ENCODE data around the gene SLC49A4. TPM values are rescaled to one million over a fixed set of nuclear protein-coding genes. Genes with fewer than 3 reads are reported as not detected.

The SLC49A4 gene
- total RNA-seq, 1 experiment from 2014 or later = 41.6 TPM

GRCh38 chr3:122795674-122796195 lies 866 bp downstream of the SLC49A4 start:
- H3K9me3 ChIP-seq = no peaks in the 10 kb centered on the region
- H3K4me3 Mint-ChIP-seq (ENCODE audit: unreplicated experiment) = no peak overlapping the region
- TF ChIP-seq, protein P1, sequence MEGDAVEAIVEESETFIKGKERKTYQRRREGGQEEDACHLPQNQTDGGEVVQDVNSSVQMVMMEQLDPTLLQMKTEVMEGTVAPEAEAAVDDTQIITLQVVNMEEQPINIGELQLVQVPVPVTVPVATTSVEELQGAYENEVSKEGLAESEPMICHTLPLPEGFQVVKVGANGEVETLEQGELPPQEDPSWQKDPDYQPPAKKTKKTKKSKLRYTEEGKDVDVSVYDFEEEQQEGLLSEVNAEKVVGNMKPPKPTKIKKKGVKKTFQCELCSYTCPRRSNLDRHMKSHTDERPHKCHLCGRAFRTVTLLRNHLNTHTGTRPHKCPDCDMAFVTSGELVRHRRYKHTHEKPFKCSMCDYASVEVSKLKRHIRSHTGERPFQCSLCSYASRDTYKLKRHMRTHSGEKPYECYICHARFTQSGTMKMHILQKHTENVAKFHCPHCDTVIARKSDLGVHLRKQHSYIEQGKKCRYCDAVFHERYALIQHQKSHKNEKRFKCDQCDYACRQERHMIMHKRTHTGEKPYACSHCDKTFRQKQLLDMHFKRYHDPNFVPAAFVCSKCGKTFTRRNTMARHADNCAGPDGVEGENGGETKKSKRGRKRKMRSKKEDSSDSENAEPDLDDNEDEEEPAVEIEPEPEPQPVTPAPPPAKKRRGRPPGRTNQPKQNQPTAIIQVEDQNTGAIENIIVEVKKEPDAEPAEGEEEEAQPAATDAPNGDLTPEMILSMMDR (IDR thresholded peaks at IDR 0.05; ENCODE audit: insufficient read depth in 1 of 2, low read depth in 1 of 2, low read length in 1 of 2, severe bottlenecking in 1 of 2, unreplicated experiment in 1 of 2) = no peak
- peak overlapping the region; percentile 95 for H3K4me3 ChIP-seq (ENCODE audit: low read depth, low read length)
- no peak for DNase-seq
- peaks cover 7% of the 10 kb centered on the region for H3K4me1 Mint-ChIP-seq (ENCODE audit: low read depth, unreplicated experiment)
- H3K27ac Mint-ChIP-seq (ENCODE audit: unreplicated experiment) = no peak overlapping the region
- H3K9me3 Mint-ChIP-seq (ENCODE audit: unreplicated experiment) = no peaks in the 10 kb centered on the region
- H3K27me3 ChIP-seq (replicated peaks; ENCODE audit: control insufficient read depth, insufficient read depth, low read length) = no peaks in the 10 kb centered on the region
- ChIA-PET CTCF (no interaction called here), POLR2A (no interaction called here)
- no peaks in the 10 kb centered on the region for H3K36me3 ChIP-seq (ENCODE audit: control insufficient read depth, insufficient read depth, low read length)
- BruUV-seq (replicated peaks) = TSS peak; percentile 63
- intact Hi-C loops (cut with micrococcal nuclease; ENCODE audit: unreplicated experiment) = loop anchor here (5.0 to 10.0 kb wide), 2 partner anchors 113 to 231 kb away; partner anchors contain the start of genes DTX3L, PARP14 and PARP9
- H3K27me3 Mint-ChIP-seq (ENCODE audit: insufficient read depth, unreplicated experiment) = no peaks in the 10 kb centered on the region
- H3K36me3 Mint-ChIP-seq (ENCODE audit: insufficient read depth, unreplicated experiment) = peaks cover 15% of the 10 kb centered on the region
- peaks cover 24% of the 10 kb centered on the region for H3K4me1 ChIP-seq

- Histone ChIP-seq H3K4me1 (peaks cover 24% of the 10 kb centered on the region), H3K9me3 (no peaks in the 10 kb centered on the region), H3K36me3 (ENCODE audit: control insufficient read depth, insufficient read depth, low read length) (no peaks in the 10 kb centered on the region), H3K4me3 (ENCODE audit: low read depth, low read length) (no peak overlapping the region), H3K27me3 (replicated peaks; ENCODE audit: control insufficient read depth, insufficient read depth, low read length) (no peaks in the 10 kb centered on the region)
- intact Hi-C loops (cut with micrococcal nuclease; ENCODE audit: unreplicated experiment) = loop anchor here (5.0 to 10.0 kb wide), 2 partner anchors 115 to 232 kb away; partner anchors contain the start of genes DTX3L, PARP14 and PARP9
- H3K4me1 Mint-ChIP-seq (ENCODE audit: low read depth, unreplicated experiment) = peaks cover 7% of the 10 kb centered on the region
- no peak overlapping the region for H3K4me3 Mint-ChIP-seq (ENCODE audit: unreplicated experiment)
- ChIA-PET POLR2A (interaction anchor here (1.3 kb wide), 1 partner anchor 42 kb away, joined by 3 read pairs; no protein-coding TSS in a partner anchor), CTCF (no interaction called here)
- no peaks in the 10 kb centered on the region for H3K27me3 Mint-ChIP-seq (ENCODE audit: insufficient read depth, unreplicated experiment)
- BruUV-seq (replicated peaks) = no TSS peak
- no peaks in the 10 kb centered on the region for H3K9me3 Mint-ChIP-seq (ENCODE audit: unreplicated experiment)
- TF ChIP-seq, protein P1 (IDR thresholded peaks at IDR 0.05; ENCODE audit: insufficient read depth in 1 of 2, low read depth in 1 of 2, low read length in 1 of 2, severe bottlenecking in 1 of 2, unreplicated experiment in 1 of 2) = no peak
- no peak overlapping the region for H3K27ac Mint-ChIP-seq (ENCODE audit: unreplicated experiment)
- DNase-seq = no peak
- peaks cover 15% of the 10 kb centered on the region for H3K36me3 Mint-ChIP-seq (ENCODE audit: insufficient read depth, unreplicated experiment)
Observed at GRCh38 chr3:122797291-122797690, 2.4 kb downstream of the SLC49A4 start.

DNA sequence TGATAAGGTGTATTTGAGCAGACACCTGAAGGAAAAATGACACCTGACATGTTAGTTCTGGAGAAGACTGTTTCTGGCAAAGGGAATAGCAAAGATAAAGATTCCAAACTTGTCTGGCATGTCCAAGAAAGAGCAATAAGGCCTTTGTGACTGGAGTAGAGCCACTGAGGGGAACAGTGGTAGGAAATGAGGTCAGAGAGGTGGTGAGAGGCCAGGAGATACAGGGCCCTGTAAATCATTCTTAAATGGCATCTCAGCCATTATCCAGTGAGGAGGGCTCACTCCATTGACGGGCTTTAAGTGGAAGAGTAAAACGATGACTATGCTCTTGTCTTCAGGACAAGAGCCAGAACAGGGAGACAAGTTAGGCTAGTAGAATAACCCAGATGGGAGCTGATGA lies 4.5 kb downstream of the SLC49A4 start:
- no peak overlapping the region for H3K4me3 ChIP-seq (ENCODE audit: low read depth, low read length)
- H3K4me1 Mint-ChIP-seq (ENCODE audit: low read depth, unreplicated experiment) = peaks cover 7% of the 10 kb centered on the region
- CTCF ChIA-PET = no interaction called here

More for the DNA sequence above, 4.5 kb downstream of the SLC49A4 start:
- Histone ChIP-seq H3K9me3 (no peaks in the 10 kb centered on the region), H3K4me1 (peaks cover 24% of the 10 kb centered on the region), H3K36me3 (ENCODE audit: control insufficient read depth, insufficient read depth, low read length) (no peaks in the 10 kb centered on the region; the same call in 1 of the 2 replicates), H3K27me3 (replicated peaks; ENCODE audit: control insufficient read depth, insufficient read depth, low read length) (no peaks in the 10 kb centered on the region)
- Mint-ChIP-seq H3K36me3 (ENCODE audit: insufficient read depth, unreplicated experiment) (peaks cover 17% of the 10 kb centered on the region), H3K4me3 (ENCODE audit: unreplicated experiment) (no peak overlapping the region), H3K9me3 (ENCODE audit: unreplicated experiment) (no peaks in the 10 kb centered on the region), H3K27ac (ENCODE audit: unreplicated experiment) (no peak overlapping the region), H3K27me3 (ENCODE audit: insufficient read depth, unreplicated experiment) (no peaks in the 10 kb centered on the region)
- TF ChIP-seq, protein P1 (IDR thresholded peaks at IDR 0.05; ENCODE audit: insufficient read depth in 1 of 2, low read depth in 1 of 2, low read length in 1 of 2, severe bottlenecking in 1 of 2, unreplicated experiment in 1 of 2) = no peak
- DNase-seq = no peak
- intact Hi-C loops (cut with micrococcal nuclease; ENCODE audit: unreplicated experiment) = loop anchor here (5.0 to 10.0 kb wide), 2 partner anchors 117 to 235 kb away; partner anchors contain the start of genes DTX3L, PARP14 and PARP9
- no TSS peak for BruUV-seq (replicated peaks)
- POLR2A ChIA-PET = no interaction called here
